Right renal pelvis (tissue), 4 donors: ENCODE data around the gene MTFP1. TPM values are rescaled to one million over a fixed set of nuclear protein-coding genes. Genes with fewer than 3 reads are reported as not detected.
A peak's percentile ranks its signal among the peaks of the same experiment; 100 is the strongest.
"Not testable (repeated sequence)": the region's sequence is repeated elsewhere in the genome, so short reads cannot be mapped to it uniquely, and the experiment has no call there.

Source experiments
- DNase-seq, 4 donors: peaks; one replicate each; pipeline ENCODE4 v3.0.0-alpha.2; 2013; ENCODE audit warnings: low read depth in 4 of 4, low spot score in 3 of 4, missing footprints in 1 of 4
- polyA plus RNA-seq, 4 donors: library from polyadenylated mRNA; unstranded; fragments of 120-200 nt; gene quantifications; one replicate each; pipeline ENCODE4 v1.2.1, GENCODE V29; 2013; ENCODE audit not compliant: insufficient read length in 4 of 4

The MTFP1 gene
- polyA plus RNA-seq, 4 donors: 7.3 to 14.1 (median 7.8) TPM

GRCh38 chr22:30452861-30453260, 27.3 kb downstream of the MTFP1 start:
- no peak for DNase-seq

GRCh38 chr22:30453731-30454510, 28.4 kb downstream of the MTFP1 start:
- DNase-seq: no peak

GRCh38 chr22:30455075-30455840, 29.7 kb downstream of the MTFP1 start:
- DNase-seq: no peak

- no peak for DNase-seq
These were observed 32.4 kb downstream of the MTFP1 start for GRCh38 chr22:30457981-30458380.

GRCh38 chr22:30459181-30460052, 33.8 kb downstream of the MTFP1 start:
- DNase-seq: peak in 2 of 4 donors; percentile 17 to 28

GRCh38 chr22:30460147-30460546, 34.6 kb downstream of the MTFP1 start:
- no peak for DNase-seq

GRCh38 chr22:30460555-30460954, 35.0 kb downstream of the MTFP1 start:
- not testable (repeated sequence) for DNase-seq

GRCh38 chr22:30469165-30469564, 43.6 kb downstream of the MTFP1 start:
- DNase-seq: no peak

GRCh38 chr22:30470655-30471054, 45.1 kb downstream of the MTFP1 start:
- DNase-seq: no peak

- DNase-seq: no peak
These were observed 46.2 kb downstream of the MTFP1 start, which contains the start of gene SEC14L3 for GRCh38 chr22:30471616-30472318. Gene SEC14L3, minus strand, starts transcription at chr22:30472017. Its CDS starts 59 bp downstream, at chr22:30471958.

- no peak for DNase-seq
These were observed 47.6 kb downstream of the MTFP1 start for GRCh38 chr22:30472994-30473720.

- no peak for DNase-seq
These were observed 48.6 kb downstream of the MTFP1 start for GRCh38 chr22:30474121-30474520.

- DNase-seq: no peak
These were observed 49.3 kb downstream of the MTFP1 start for GRCh38 chr22:30474683-30475424.

Other genes with a start within 250 kb of the MTFP1 start
- 1 to 10 TPM; 1.8 to 2.0 (median 1.9) TPM for gene LIF, start 179.0 kb upstream of the MTFP1 start, polyA plus RNA-seq
- under 1 TPM in 2 of 4 donors, not detected in 2; 0.18 to 0.22 TPM for gene OSM, start 158.9 kb upstream of the MTFP1 start, polyA plus RNA-seq
- gene CASTOR1, start 136.3 kb upstream of the MTFP1 start, polyA plus RNA-seq: 10 to 100 TPM in 2 of 4 donors, 1 to 10 TPM in 2; 9.6 to 13.7 (median 10.5) TPM
- gene TBC1D10A, start 98.8 kb upstream of the MTFP1 start, polyA plus RNA-seq: 10 to 100 TPM; 11.7 to 17.6 (median 14.4) TPM
- 100 to 1,000 TPM; 141 to 175 (median 162) TPM for gene SF3A1, start 68.9 kb upstream of the MTFP1 start, polyA plus RNA-seq
- 1 to 10 TPM; 4.9 to 7.6 (median 5.3) TPM for gene CCDC157, start 68.8 kb upstream of the MTFP1 start, polyA plus RNA-seq
- 10 to 100 TPM; 18.3 to 22.9 (median 21.8) TPM for gene RNF215, start 38.4 kb upstream of the MTFP1 start, polyA plus RNA-seq
- 1 to 10 TPM; 4.0 to 7.3 (median 6.1) TPM for gene SEC14L2, start 28.8 kb upstream of the MTFP1 start, polyA plus RNA-seq
- under 1 TPM in 1 of 4 donors, not detected in 3; 0.05 TPM for gene SEC14L3, start 46.2 kb downstream of the MTFP1 start, polyA plus RNA-seq
- under 1 TPM; 0.33 to 0.71 (median 0.52) TPM for gene SEC14L4, start 79.9 kb downstream of the MTFP1 start, polyA plus RNA-seq
- 1 to 10 TPM; 4.6 to 9.5 (median 7.8) TPM for gene SEC14L6, start 121.0 kb downstream of the MTFP1 start, polyA plus RNA-seq
- 10 to 100 TPM; 25.3 to 42.8 (median 27.1) TPM for gene GAL3ST1, start 148.9 kb downstream of the MTFP1 start, polyA plus RNA-seq
- gene PES1, start 166.1 kb downstream of the MTFP1 start, polyA plus RNA-seq: 10 to 100 TPM; 65.8 to 74.7 (median 72.1) TPM
- 10 to 100 TPM; 53.8 to 70.3 (median 56.0) TPM for gene TCN2, start 181.4 kb downstream of the MTFP1 start, polyA plus RNA-seq
- 1 to 10 TPM; 1.1 to 2.3 (median 1.8) TPM for gene SLC35E4, start 210.0 kb downstream of the MTFP1 start, polyA plus RNA-seq
- gene DUSP18, start 242.1 kb downstream of the MTFP1 start, polyA plus RNA-seq: 1 to 10 TPM; 5.7 to 7.7 (median 6.5) TPM